Retina (tissue), 1 donor: Measurements from ENCODE around the gene ANKRD63.

ENCODE experiments used
- DNase-seq: peaks from one replicate; pipeline ENCODE4 v3.0.0-alpha.2; 2016

ANKRD63 gene, protein sequence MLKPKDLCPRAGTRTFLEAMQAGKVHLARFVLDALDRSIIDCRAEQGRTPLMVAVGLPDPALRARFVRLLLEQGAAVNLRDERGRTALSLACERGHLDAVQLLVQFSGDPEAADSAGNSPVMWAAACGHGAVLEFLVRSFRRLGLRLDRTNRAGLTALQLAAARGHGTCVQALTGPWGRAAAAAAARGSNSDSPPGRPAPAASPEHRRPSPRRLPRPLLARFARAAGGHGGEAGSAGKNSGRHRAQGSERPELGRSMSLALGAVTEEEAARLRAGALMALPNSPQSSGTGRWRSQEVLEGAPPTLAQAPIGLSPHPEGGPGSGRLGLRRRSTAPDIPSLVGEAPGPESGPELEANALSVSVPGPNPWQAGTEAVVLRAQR

DNA sequence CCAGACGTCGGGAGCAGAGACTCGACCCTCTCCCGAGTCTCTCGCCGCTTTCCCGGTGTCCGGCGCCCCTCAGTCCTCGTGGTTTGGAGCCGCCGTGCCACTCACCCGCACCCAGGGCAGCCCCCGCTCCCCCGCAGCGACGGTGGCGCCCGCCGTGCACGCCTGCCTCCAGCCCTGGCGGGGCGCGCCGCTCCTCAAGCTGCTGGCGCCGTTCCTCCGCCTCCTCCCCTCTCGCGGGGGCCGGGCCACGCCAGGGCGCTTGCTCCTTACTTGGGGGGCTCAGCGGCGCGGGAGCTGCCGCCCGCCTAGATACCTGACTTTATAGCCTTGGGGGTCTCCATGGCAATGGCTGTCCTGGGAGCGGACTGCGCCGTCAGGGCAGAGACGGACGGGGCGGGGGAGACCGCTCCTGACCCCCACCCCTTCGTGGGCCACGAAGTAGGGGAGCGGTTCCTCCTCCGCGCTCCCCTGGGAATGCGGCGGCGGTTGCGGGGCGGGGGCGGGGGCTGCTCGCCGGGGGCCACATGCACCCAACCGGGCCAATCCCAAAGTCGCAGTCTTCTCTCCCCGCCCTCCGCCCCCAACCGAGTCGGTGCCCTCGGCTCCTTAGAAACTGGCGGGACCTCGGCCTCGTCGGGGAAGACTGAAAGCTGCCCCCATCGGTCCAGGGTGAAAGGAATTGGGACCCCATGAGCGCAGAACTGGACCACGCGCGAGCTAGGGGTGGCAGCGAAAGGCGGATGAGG, at the start of gene ANKRD63:
ANKRD63 (minus strand) TSS at position 196 of the 746 bp plus-strand sequence. CDS start 478 bp downstream, outside the sequence.
- DNase-seq = peak; percentile 63

DNA sequence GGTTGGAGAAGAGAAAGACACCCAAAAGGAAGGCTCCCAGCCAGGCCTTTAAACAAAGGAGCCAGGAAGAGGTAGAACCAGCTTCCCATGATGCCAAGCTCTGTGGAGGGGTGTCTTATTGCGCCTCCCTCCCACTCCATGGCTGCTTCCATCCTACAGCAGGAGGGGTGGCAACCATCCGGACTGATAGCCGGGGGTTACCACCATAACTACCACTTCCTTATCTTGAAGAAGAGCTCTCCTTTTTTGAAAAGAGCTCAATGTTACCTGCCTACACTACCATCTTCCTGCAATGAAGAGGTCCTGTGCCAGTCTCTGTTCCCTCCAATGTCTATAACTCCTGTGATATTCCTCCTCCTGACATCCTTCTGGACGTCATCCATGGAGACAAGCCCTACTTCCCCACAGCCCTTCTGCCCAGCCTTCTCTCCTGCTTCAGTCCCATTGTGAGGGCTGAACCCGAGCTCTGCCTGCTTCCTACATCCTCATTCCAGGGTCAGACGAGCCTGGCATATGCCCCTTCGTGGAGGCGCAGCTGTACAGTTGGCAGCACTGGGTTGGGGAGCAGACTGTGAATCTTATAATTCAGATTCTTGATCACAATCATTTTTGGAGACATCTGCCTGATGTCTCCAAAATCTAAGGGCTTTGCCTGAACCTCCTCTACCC, 49.4 kb upstream of the ANKRD63 start:
- DNase-seq = no peak

GRCh38 chr15:40331637-40332036, 48.8 kb upstream of the ANKRD63 start:
- no peak for DNase-seq

GRCh38 chr15:40331026-40331425, 48.2 kb upstream of the ANKRD63 start:
- no peak for DNase-seq

DNA sequence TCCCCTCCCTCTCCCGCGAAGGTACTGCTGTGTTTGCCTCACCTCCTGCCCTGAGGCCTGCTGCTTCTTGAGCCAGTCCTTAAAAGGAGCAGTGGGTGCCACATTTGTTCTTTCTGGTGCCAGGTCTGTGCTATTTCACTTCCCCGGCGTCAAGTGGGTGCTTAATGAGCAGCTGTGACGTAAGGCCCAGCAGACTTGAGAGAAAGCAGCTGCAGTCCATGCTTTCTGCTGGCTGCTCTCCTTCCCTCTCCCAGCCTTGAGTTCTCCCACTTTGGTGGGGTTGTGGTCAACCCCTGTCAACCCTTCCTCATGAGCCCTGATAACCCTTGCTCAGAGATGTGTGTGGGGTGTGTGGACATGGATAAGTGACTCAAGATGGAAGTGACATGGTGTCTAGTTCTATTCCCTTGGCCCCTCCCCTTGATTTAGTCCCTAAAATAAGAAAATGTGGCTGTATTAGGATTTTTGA, 47.5 kb upstream of the ANKRD63 start:
- no peak for DNase-seq

- DNase-seq = no peak
Observed at GRCh38 chr15:40329804-40330203, 46.9 kb upstream of the ANKRD63 start.

GRCh38 chr15:40328751-40329150, 45.9 kb upstream of the ANKRD63 start:
- DNase-seq = no peak

GRCh38 chr15:40328176-40328575, 45.3 kb upstream of the ANKRD63 start:
- DNase-seq = no peak

GRCh38 chr15:40327457-40327856, 44.6 kb upstream of the ANKRD63 start:
- DNase-seq = peak; percentile 25

DNA sequence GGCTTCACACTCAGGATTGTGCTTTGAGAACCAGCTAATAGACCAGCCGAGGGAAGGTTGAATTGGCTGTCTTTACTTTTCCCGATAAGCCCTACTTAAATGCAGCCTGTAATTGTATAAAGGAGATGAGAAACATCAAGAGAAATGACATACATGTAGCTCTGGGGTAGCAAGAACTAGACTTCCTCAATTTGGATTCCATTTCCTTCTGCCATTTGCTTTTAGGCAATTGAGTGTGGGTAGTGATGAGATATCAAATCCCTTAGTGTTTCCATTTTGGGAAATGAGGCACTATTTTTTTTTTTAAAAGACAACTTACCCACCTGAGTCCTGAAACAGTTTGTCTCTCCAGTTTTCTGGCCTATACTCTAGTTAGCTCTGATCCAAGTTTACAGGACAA, 42.8 kb upstream of the ANKRD63 start:
- no peak for DNase-seq

GRCh38 chr15:40325188-40325587, 42.3 kb upstream of the ANKRD63 start:
- no peak for DNase-seq

- peak; percentile 65 for DNase-seq
Observed at GRCh38 chr15:40323953-40324937, 41.4 kb upstream of the ANKRD63 start.

DNA sequence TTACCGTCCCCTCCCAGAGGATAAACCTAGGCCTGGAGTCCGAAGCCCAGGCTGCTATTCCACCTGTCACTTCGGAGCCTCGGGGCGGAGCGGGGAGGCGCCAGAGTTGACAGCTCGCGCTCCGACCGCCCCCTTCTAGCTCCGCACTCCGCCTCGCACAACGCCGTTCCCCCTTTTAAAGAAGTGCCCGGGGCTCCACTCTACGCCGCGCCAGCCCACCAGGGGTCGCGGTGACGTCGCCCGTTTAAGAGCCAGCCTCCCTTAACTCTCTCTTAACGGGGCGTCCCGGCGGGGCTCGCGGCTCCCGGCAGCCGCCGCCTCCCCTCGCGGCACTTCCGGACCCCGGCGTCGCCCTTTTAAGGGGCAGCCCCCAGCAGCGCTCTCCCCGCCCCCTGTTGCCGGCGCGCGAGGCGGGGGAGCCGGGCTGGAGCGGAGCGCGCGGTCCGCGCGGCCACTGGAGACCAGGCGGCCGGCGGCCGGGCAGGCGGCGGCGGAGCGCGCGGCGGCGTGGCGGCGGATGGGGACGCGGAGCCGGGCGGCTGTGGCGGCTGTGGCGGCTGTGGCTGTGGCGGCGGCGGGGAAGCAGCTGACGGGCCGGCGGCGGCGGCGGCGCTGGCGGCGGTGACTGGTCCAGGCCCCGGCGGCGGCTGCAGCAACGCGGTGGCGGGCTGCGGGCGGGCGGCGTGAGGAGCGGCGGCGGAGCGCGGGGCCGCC, 40.5 kb upstream of the ANKRD63 start, which contains the start of gene INAFM2:
INAFM2 (plus strand) TSS at position 454 of the 714 bp plus-strand sequence. CDS start 364 bp downstream, outside the sequence.
- DNase-seq = peak; percentile 97

DNA sequence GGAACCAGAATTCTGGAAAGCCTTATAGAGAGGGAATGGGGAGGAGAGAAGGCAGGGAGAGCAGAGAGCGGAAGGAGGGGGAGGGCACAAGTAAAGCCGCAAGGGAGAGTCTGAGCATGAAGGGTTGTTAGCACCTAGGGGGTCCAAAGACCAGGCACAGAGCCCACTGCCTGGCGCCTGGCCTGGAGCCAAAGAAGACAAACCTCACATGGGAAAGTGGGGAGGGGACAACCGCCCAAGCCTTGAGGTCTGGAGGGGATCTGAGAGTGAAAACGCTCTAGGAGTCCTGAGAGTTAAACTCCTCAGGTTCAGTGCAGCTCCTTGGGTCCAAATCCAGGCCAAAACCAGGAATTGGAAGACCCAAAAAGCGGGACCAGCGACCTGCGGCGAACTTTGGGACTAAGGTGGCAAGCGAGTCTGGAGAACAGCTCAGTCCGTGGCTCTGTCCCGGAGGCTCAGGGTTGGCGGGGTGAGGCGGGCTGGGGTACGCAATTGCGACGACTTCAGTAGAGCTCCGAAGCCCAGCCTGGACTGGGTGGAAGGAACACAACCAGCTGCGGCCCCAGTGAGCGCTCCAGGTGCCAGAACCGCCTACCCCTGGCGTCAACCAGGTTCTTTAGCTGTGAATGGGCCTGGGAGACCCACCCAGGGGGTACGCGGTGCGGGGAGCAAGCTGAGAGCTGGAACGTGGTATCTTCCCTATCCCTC, 39.8 kb upstream of the ANKRD63 start:
- DNase-seq = no peak

DNA sequence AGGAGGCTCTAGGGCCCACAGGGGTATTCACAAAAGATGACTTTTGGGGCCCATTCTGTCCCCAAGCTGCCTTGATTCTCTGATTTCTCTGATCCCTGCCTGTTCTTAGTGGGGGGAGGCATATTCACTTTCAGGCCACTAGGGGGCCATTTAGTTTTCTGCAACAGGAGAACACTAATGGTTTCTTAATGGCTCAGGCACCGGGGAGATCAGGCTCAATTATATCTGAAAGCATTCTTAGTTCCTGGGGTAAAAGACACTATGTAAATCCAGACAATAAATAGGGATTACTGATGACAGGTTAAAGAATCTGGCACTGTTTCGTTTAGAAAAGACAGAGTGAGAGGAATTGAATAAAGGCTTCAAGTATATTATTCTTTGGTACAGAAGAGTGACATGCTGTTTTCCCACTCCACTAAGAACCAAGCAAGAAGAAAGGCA, 38.1 kb upstream of the ANKRD63 start:
- DNase-seq = peak; percentile 68

- no peak for DNase-seq
Observed at GRCh38 chr15:40320409-40320808, 37.5 kb upstream of the ANKRD63 start.

- DNase-seq = no peak
Observed at GRCh38 chr15:40317580-40317979, 34.7 kb upstream of the ANKRD63 start.

GRCh38 chr15:40316931-40317330, 34.1 kb upstream of the ANKRD63 start:
- DNase-seq = no peak

GRCh38 chr15:40314723-40315276, 31.9 kb upstream of the ANKRD63 start:
- no peak for DNase-seq
